Measurements from ENCODE around the gene NADSYN1. TPM values are rescaled to one million over a fixed set of nuclear protein-coding genes. Genes with fewer than 3 reads are reported as not detected.
"Not testable (repeated sequence)": the region's sequence is repeated elsewhere in the genome, so short reads cannot be mapped to it uniquely, and the experiment has no call there.

NADSYN1 gene
- total RNA-seq, 2 donors from 2014 or later, result 45.7 to 71.2 TPM

GRCh38 chr11:71530602-71531001, 77.6 kb downstream of the NADSYN1 start:
- no peak for ATAC-seq
- WGBS, 2 donors, result 87 to 88% methylated on average over 11 of the region's 11 CpGs
- Histone ChIP-seq H3K9me3 (no peaks in the 10 kb centered on the region), H3K4me1 (peaks cover 9% of the 10 kb centered on the region), H3K36me3 (replicated peaks in 1 of 2; ENCODE audit: insufficient read depth in 1 of 2, low read depth in 2 of 2) (no peaks in the 10 kb centered on the region), H3K27ac (no peak overlapping the region), H3K4me3 (no peak overlapping the region), H3K27me3 (no peaks in the 10 kb centered on the region)
- intact Hi-C loops (cut with DNase I), result no loop called here
- no peak for TF ChIP-seq POLR2A (IDR thresholded peaks at IDR 0.05)
- TF ChIP-seq, protein P1, sequence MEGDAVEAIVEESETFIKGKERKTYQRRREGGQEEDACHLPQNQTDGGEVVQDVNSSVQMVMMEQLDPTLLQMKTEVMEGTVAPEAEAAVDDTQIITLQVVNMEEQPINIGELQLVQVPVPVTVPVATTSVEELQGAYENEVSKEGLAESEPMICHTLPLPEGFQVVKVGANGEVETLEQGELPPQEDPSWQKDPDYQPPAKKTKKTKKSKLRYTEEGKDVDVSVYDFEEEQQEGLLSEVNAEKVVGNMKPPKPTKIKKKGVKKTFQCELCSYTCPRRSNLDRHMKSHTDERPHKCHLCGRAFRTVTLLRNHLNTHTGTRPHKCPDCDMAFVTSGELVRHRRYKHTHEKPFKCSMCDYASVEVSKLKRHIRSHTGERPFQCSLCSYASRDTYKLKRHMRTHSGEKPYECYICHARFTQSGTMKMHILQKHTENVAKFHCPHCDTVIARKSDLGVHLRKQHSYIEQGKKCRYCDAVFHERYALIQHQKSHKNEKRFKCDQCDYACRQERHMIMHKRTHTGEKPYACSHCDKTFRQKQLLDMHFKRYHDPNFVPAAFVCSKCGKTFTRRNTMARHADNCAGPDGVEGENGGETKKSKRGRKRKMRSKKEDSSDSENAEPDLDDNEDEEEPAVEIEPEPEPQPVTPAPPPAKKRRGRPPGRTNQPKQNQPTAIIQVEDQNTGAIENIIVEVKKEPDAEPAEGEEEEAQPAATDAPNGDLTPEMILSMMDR (IDR thresholded peaks at IDR 0.05), result no peak
- DNase-seq, result no peak

DNA sequence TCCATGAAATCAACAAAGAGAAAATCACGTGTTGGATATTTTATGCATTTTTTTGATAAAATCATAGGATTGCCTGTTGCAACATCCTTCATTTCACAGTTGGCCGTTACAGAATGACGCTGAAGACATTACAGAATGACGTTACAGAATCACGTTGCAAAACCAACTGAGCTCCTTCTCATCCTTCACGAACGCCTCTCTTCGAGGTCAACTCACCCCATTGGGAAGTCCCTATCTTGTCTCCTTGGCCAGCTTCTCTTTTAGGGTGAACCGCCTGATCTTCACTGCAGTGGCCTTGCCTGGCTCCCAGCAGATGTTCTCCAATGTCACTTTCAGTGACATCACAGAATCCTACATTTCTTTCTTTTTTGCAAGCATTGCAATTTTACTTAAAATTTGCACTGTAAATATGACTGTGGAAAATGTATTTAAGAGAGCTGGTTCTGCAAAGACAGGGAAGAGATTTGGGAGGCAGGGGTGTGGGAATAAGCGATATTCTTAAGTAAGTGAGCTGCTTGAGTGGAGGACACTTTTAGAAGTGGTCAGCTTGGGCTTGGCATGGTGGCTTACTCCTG, 79.1 kb downstream of the NADSYN1 start:
- Histone ChIP-seq H3K36me3 (replicated peaks in 1 of 2; ENCODE audit: insufficient read depth in 1 of 2, low read depth in 2 of 2) (no peaks in the 10 kb centered on the region), H3K4me3 (no peak overlapping the region), H3K27me3 (no peaks in the 10 kb centered on the region), H3K9me3 (no peaks in the 10 kb centered on the region), H3K27ac (no peak overlapping the region), H3K4me1 (peaks cover 9% of the 10 kb centered on the region)
- WGBS, 2 donors, result 75 to 80% methylated on average over 10 of the region's 10 CpGs
- TF ChIP-seq, protein P1 (IDR thresholded peaks at IDR 0.05), result no peak
- TF ChIP-seq POLR2A (IDR thresholded peaks at IDR 0.05), result no peak
- DNase-seq (no peak), ATAC-seq (no peak)
- intact Hi-C loops (cut with DNase I), result no loop called here

- H3K27me3 ChIP-seq; ATAC-seq; H3K36me3 ChIP-seq (replicated peaks in 1 of 2; ENCODE audit: insufficient read depth in 1 of 2, low read depth in 2 of 2); H3K9me3 ChIP-seq; H3K4me1 ChIP-seq; H3K4me3 ChIP-seq; intact Hi-C loops (cut with DNase I): not testable (repeated sequence)
- 22 to 30% methylated on average over 17 of the region's 17 CpGs for WGBS, 2 donors
- peak in 2 of 4 donors; percentile 7 to 14 for DNase-seq
- peak overlapping the region in 3 of 4 donors; percentile 7 to 54 (median 25) for H3K27ac ChIP-seq
Observed at GRCh38 chr11:71534711-71535608, 82.0 kb downstream of the NADSYN1 start.

- WGBS, 2 donors, result 83 to 93% methylated on average over 9 of the region's 9 CpGs
- intact Hi-C loops (cut with DNase I), result no loop called here
- no peaks in the 10 kb centered on the region for H3K27me3 ChIP-seq
- H3K27ac ChIP-seq, result no peak overlapping the region
- H3K9me3 ChIP-seq, result no peaks in the 10 kb centered on the region
- ATAC-seq (no peak), DNase-seq (no peak)
- TF ChIP-seq, protein P1 (IDR thresholded peaks at IDR 0.05), result no peak
- no peak for TF ChIP-seq POLR2A (IDR thresholded peaks at IDR 0.05)
- H3K36me3 ChIP-seq (replicated peaks in 1 of 2; ENCODE audit: insufficient read depth in 1 of 2, low read depth in 2 of 2), result no peaks in the 10 kb centered on the region
- no peak overlapping the region for H3K4me3 ChIP-seq
- H3K4me1 ChIP-seq, result peaks cover 9% of the 10 kb centered on the region
Observed at GRCh38 chr11:71535825-71536224, 82.8 kb downstream of the NADSYN1 start.

- WGBS, 2 donors, result 84 to 88% methylated on average over 9 of the region's 9 CpGs
- H3K4me1 ChIP-seq, result peaks cover 9% of the 10 kb centered on the region
- intact Hi-C loops (cut with DNase I), result no loop called here
- H3K36me3 ChIP-seq (replicated peaks in 1 of 2; ENCODE audit: insufficient read depth in 1 of 2, low read depth in 2 of 2), result no peaks in the 10 kb centered on the region
- H3K4me3 ChIP-seq, result no peak overlapping the region
- H3K9me3 ChIP-seq, result no peaks in the 10 kb centered on the region
- H3K27ac ChIP-seq, result no peak overlapping the region
- no peak for DNase-seq
- no peaks in the 10 kb centered on the region for H3K27me3 ChIP-seq
- ATAC-seq, result no peak
- TF ChIP-seq, protein P1 (IDR thresholded peaks at IDR 0.05), result no peak
- TF ChIP-seq POLR2A (IDR thresholded peaks at IDR 0.05), result no peak
Observed at GRCh38 chr11:71537537-71537936, 84.5 kb downstream of the NADSYN1 start.

DNA sequence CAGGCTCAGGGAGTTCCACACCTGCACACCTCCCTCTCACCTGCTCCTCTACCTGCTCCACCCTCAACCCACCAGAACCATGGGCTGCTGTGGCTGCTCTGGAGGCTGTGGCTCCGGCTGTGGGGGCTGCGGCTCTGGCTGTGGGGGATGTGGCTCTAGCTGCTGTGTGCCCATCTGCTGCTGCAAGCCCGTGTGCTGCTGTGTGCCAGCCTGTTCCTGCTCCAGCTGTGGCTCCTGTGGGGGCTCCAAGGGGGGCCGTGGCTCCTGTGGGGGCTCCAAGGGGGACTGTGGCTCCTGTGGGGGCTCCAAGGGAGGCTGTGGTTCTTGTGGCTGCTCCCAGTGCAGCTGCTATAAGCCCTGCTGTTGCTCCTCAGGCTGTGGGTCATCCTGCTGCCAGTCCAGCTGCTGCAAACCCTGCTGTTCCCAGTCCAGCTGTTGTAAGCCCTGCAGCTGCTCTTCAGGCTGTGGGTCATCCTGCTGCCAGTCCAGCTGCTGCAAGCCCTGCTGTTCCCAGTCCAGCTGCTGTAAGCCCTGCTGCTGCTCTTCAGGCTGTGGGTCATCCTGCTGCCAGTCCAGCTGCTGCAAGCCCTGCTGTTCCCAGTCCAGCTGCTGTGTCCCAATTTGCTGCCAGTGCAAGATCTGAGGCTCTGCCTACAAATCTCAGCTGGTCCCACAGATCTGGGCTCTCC, 85.1 kb downstream of the NADSYN1 start, which contains the start of gene KRTAP5-8:
Gene KRTAP5-8, plus strand, starts transcription at position 49 of the 689 bp plus-strand sequence. Its CDS starts 31 bp downstream, at position 80.
- H3K4me3 ChIP-seq; ATAC-seq; H3K27me3 ChIP-seq; H3K27ac ChIP-seq; H3K36me3 ChIP-seq (replicated peaks in 1 of 2; ENCODE audit: insufficient read depth in 1 of 2, low read depth in 2 of 2); DNase-seq; H3K4me1 ChIP-seq; H3K9me3 ChIP-seq; intact Hi-C loops (cut with DNase I): not testable (repeated sequence)
- 53% methylated on average over 2 of the region's 4 CpGs; no CpG with 5 or more reads in 1 of the 2 donors for WGBS, 2 donors

Data from body of pancreas (tissue), 4 donors.